Activated CD4-positive, alpha-beta T cell treated with anti-CD3 and anti-CD28 coated beads, Interleukin-2, amount 50 U/mL, for 4 hours (primary cell): ENCODE data around the gene TSPAN8.
"Not testable (repeated sequence)": the region's sequence is repeated elsewhere in the genome, so short reads cannot be mapped to it uniquely, and the experiment has no call there.

Experiments used
- DNase-seq, 2 experiments: peaks; one replicate each; pipeline ENCODE4 v3.0.0-alpha.2; 2020

The TSPAN8 gene

DNA sequence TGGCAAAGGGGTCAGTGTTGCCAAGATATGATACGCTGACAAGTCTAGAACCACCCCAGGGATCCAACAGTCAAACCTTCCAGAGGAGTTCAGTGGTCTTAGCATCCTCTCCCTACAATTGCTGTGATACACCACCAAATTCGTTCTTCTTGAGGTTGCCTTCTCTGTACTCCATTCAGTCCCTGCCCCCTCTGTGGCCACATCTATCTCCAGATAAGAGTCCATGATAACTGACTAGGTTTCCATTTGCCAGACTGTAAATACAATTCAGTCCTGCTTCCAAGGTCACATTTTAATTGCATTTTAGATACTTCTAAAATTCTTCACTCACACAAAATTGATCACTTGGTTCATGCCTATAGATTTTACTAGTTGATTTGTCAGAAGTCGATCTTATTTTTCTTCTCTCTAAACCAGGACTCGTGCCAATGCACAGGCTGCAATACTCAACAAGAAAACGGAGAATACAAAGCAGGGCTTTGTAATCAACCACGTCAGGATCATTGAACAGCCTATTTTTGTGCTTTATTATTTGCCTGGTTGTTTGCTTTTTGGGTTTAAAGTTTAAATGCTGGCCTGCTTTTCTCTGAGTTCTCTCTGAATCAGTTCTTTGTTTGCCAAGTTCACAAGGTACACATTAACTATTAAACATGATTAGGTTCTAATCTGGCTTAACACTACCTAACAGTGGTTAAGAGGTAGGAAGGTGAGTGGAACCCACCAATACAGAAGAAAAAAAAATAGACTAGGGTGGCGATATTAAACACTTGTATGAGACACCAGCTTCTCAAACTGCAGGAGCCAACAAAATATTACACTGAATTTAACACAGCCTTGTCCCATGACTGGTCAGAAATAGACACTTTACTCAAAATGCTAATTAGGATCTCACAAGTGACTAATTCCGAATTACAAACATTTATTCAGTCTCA is 5.3 kb upstream of the TSPAN8 start:
- no peak for DNase-seq

GRCh38 chr12:71161591-71161990 is 3.8 kb upstream of the TSPAN8 start:
- DNase-seq, result no peak

DNA sequence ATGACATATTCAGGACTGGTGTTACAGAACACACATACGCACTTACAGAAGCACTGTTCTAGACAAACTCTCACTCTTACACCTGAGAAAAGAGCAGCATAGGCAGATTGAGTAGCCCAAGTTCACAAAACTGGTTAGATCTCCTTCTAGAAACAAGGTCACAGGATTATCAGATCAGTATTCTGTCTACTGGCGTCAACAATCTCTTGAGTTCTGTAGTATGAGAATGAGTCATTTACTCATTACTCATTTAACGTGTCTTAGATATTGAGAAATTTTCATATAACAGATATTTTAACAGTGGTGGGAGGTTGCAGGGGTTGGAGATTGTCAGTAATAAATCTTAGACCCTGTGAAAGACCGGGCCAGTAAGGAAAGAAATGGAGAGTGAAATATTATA is 2.8 kb upstream of the TSPAN8 start:
- DNase-seq, result no peak

DNA sequence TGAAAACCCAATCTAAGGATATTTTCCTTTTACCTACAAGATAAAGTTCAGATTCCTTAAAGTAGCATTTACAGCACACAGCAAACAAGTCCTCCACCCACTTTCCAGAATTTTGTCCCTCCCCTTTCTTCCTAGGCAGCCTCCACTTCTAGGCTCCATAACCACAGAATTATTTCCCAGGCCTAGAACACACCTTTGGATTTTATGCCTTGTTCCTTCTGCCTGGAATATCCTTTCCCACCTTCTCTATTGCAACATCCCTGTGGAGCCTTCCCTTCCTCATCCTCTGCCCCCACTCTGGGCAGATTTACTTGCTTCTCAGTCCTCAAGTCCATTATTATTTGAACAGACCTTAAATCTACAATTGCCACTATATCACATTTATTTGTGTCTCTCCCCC is 2.1 kb upstream of the TSPAN8 start:
- no peak for DNase-seq

GRCh38 chr12:71159264-71159663 is 1.5 kb upstream of the TSPAN8 start:
- DNase-seq, result no peak

DNA sequence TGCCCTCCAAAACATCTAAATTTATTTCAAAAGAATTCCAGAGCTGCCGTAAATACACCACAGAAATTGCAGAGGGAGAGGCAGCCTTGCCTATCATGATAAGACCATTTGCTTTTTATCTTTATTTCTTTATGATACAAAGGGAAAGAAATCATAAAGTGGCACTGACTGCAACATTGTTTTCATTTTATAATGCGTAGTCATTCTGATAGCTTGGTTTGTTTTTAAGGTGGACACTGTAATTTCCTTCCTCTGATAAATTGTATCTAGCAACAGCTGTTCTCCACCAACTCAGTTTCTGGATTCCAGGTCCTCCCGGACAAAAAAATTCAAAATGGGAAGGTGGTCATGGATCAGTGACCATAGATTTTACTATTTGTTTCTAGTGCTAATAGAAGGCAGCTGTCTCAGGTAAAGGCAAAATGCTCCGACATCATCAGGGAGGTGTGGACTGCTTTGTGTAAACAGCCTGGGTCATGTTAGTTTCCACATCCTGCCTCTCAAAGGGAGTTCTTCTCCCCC is 623 bp upstream of the TSPAN8 start:
- DNase-seq, result no peak

- DNase-seq, result no peak
Measured at GRCh38 chr12:71155225-71155624, 2.6 kb downstream of the TSPAN8 start.

- no peak for DNase-seq
Measured at GRCh38 chr12:71152851-71153250, 4.9 kb downstream of the TSPAN8 start.

DNA sequence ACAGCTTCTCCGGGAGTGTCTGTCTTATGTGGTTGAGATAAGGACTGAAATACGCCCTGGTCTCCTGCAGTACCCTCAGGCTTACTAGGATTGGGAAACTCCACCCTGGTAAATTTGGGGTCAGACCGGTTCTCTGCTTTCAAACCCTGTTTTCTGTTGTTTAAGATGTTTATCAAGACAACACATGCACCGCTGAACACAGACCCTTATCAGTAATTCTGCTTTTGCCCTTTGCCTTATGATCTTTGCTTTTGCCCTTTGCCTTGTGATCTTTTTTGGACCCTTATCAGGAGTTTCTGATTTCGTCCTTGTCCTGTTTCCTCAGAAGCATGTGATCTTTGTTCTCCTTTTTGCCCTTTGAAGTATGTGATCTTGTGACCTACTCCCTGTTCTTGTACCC is 7.8 kb downstream of the TSPAN8 start:
- not testable (repeated sequence) for DNase-seq

GRCh38 chr12:71144682-71145081 is 13.1 kb downstream of the TSPAN8 start:
- DNase-seq, result no peak

- DNase-seq, result no peak
Measured at GRCh38 chr12:71142956-71143355, 14.8 kb downstream of the TSPAN8 start.

DNA sequence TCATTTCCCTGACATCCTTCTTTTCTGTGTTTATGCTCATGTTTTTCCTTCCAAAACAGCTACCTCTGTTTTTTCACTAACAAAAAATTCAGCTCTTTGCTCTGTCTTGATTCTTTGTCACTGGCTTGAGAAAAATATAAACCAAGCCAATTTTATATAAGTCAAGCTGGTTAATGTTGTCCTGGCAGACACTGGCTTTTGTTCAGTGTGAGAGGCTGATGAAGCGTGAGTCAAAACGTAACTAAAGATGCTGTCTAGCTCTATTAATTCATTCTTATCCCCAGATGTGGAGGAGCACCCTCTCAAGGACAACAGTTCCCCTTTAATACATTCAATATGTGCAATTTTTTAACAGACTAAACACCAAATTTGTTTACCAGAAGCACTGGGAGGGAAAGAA is 15.8 kb downstream of the TSPAN8 start:
- no peak for DNase-seq

GRCh38 chr12:71141378-71141926 is 16.3 kb downstream of the TSPAN8 start:
- DNase-seq, result no peak

DNA sequence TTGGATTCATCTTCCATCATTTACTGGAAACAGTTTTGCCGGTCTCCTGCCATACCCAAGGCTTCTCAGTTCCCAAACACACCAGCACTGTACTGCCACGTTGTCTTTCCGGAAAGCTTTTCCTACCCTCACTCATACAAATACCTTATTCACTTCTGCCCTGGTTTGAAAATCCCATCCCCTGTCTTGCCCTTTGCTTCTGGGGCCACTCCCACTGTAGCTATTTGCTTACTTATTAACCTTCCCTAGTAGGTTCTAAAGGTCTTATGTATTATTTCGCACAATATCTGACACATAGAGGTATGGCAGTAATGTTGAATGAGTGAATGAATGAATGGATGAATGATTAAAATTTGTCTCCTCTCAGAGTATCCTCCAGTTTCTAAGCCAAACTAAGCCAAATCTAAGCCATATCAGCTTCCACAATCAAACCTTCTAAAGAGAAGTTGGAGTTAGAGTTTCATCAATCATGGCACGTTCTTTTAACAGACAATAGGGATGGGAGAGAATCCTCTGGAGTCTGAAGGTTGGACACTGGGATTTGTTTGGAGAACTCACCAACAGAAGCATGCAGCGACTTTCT is 18.6 kb downstream of the TSPAN8 start:
- DNase-seq, result no peak

DNA sequence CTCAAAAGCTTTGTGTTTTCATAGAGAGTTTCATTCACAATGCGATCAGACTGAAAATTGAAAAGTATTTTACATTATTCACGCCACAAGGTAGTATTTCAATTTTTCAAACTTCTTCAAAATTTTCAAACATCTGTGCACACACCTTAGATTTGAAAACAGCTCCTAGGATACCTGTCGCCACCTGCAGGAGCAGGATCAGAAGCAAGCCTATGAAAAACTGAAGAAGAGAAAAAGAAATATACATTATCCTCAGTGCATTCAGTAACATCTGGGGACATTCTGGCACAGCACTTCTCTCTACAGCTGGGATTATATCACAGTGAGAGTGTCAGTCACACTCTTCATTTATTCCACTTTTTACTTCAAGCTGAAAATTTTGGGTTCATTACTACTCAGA is 19.8 kb downstream of the TSPAN8 start:
- no peak for DNase-seq

- no peak for DNase-seq
Measured at GRCh38 chr12:71135812-71136176, 22.0 kb downstream of the TSPAN8 start.

- no peak for DNase-seq
Measured at GRCh38 chr12:71135077-71135811, 22.6 kb downstream of the TSPAN8 start.

DNA sequence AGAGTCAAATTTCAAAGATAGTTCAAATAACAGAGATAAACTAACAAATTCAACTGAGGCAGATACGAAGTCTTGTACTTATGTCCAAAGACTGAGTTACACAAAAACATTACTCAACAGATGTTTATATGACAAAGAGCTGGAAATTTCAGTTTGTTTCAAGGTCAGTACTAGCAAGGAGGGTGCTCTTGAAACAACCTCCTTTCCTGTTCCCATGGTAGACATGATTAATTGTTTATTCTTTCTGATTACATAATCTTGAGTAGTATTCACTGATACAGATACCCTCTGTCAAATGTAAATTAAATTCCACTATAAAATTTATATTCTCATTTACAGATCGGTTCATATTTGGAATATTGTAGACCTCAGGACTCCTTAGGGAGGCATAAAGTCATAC is 23.4 kb downstream of the TSPAN8 start:
- DNase-seq, result no peak

- DNase-seq, result no peak
Measured at GRCh38 chr12:71130521-71131069, 27.2 kb downstream of the TSPAN8 start.

- DNase-seq, result no peak
Measured at GRCh38 chr12:71129364-71129763, 28.4 kb downstream of the TSPAN8 start.

DNA sequence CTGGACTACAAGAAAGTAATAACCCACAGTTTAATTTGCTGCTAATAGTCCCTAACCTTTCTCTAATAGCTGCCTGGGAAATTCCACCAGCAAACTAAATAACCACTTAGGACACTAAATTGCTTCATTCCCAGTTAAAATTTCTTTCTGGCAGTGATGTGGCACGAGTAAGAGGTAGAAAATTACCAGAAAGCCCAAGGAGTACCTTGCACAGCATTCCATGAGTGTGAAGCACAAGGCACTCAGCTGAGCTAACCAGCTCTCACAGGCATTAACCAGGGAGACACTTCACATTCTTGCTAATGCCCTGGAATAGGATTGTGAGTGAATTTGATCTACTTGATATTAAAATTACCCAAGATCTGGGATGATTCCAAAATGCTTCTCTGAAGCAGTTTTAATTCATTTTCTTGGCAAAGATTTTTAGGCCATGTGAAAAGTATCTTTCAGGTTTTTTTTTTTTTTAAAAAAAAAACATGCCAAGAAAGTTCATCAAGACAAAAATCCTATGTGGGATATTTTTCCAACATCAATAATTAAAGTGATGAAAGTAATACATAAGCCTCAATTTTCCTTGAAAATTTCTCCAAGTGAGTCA is 29.5 kb downstream of the TSPAN8 start:
- DNase-seq, result no peak

DNA sequence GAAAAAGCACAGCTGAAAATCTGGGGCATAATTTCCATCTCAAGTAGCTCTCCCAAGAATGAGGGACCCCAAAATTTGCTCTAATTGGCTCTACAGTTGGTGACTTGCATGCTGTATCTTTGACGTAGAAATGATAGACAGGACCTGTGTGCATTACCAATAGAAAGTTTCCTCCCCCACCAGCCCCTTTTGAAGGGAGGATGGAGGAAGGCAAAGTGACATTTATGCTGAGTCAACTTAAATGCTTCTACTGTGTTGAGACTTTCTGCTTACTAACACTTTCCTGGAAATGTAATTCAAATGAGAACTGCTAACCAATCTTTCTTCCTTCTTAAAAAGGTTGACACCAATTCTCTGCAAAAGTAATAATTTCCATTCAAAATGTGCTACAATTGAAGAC is 31.9 kb downstream of the TSPAN8 start:
- DNase-seq, result no peak

- DNase-seq, result no peak
Measured at GRCh38 chr12:71125515-71125914, 32.3 kb downstream of the TSPAN8 start.
